Gastroesophageal sphincter (tissue), 4 donors: ENCODE measurements around the gene LRRC75A. TPM values are rescaled to one million over a fixed set of nuclear protein-coding genes. Genes with fewer than 3 reads are reported as not detected.
"Not testable (repeated sequence)": the region's sequence is repeated elsewhere in the genome, so short reads cannot be mapped to it uniquely, and the experiment has no call there.

Experiments used
- ATAC-seq: fragments of 150-250 bp; one replicate; pipeline ENCODE4 v1.9.1; 2016; ENCODE audit warnings: mild to moderate bottlenecking, moderate library complexity
- H3K27ac ChIP-seq, 4 donors: fragments of 200-600 bp; sonication (generic) in 3 of 4; 1 replicate in 3 of 4; 2 replicates in 1 of 4; pipeline ENCODE4 v1.5.1; 2016 to 2019
- H3K27me3 ChIP-seq: fragments of 200-600 bp; sonication (generic); one replicate; pipeline ENCODE4 v1.5.1; 2019
- H3K36me3 ChIP-seq, 2 donors: fragments of 200-600 bp; sonication (generic); one replicate each; pipeline ENCODE4 v1.5.1; 2019; ENCODE audit warnings: control low read depth in 1 of 2
- H3K4me1 ChIP-seq, 3 donors: fragments of 200-600 bp; sonication (generic); 1 replicate in 2 of 3; 2 replicates in 1 of 3; pipeline ENCODE4 v1.5.1; 2016 to 2019; ENCODE audit warnings: control low read depth in 2 of 3
- H3K4me3 ChIP-seq, 2 donors: fragments of 200-600 bp; sonication (generic); one replicate each; pipeline ENCODE4 v1.5.1; 2019; ENCODE audit warnings: mild to moderate bottlenecking in 1 of 2, moderate library complexity in 1 of 2
- H3K9me3 ChIP-seq, 3 donors: fragments of 200-600 bp; sonication (generic); one replicate each; pipeline ENCODE4 v1.5.1; 2017 to 2019; ENCODE audit warnings: control low read depth in 2 of 3
- EP300 ChIP-seq: sonication (generic); formaldehyde crosslinking; IDR thresholded peaks from one replicate; pipeline ENCODE4 v1.6.1; 2017; ENCODE audit warnings: antibody characterized with exemption, mild to moderate bottlenecking
- POLR2A ChIP-seq, 2 donors: fragments of 450-650 bp; IDR thresholded peaks; one replicate each; pipeline ENCODE4 v1.6.1; 2017; ENCODE audit warnings: antibody characterized with exemption in 2 of 2, mild to moderate bottlenecking in 2 of 2, moderate library complexity in 1 of 2
- POLR2AphosphoS5 ChIP-seq: sonication (generic); formaldehyde crosslinking; IDR thresholded peaks from one replicate; pipeline ENCODE4 v1.6.1; 2017; ENCODE audit warnings: antibody characterized with exemption
- WGBS, 2 donors: methylation state at CpG; one replicate each; pipeline ENCODE4 v1.1.5; 2018; ENCODE audit warnings: low coverage in 1 of 2; 5-methylcytosine and 5-hydroxymethylcytosine counted together
- total RNA-seq, 4 donors: library from RNA; depleted of rRNA; stranded (reverse); fragments of >200 nt; gene quantifications; one replicate each; pipeline ENCODE4 v1.1.0, GENCODE V29; 2016
- TF ChIP-seq, protein P1 (sequence below), 4 experiments: fragments of 200-600 bp in 2 of 4; fragments of 450-650 bp in 2 of 4; sonication (generic) in 1 of 4; IDR thresholded peaks; one replicate each; pipeline ENCODE4 v1.5.1; 2017 to 2019; ENCODE audit warnings: antibody characterized with exemption in 4 of 4, mild to moderate bottlenecking in 2 of 4, moderate library complexity in 2 of 4

LRRC75A gene
- total RNA-seq, 4 donors from 2014 or later, result 0.94 to 4.0 (median 2.3) TPM

DNA sequence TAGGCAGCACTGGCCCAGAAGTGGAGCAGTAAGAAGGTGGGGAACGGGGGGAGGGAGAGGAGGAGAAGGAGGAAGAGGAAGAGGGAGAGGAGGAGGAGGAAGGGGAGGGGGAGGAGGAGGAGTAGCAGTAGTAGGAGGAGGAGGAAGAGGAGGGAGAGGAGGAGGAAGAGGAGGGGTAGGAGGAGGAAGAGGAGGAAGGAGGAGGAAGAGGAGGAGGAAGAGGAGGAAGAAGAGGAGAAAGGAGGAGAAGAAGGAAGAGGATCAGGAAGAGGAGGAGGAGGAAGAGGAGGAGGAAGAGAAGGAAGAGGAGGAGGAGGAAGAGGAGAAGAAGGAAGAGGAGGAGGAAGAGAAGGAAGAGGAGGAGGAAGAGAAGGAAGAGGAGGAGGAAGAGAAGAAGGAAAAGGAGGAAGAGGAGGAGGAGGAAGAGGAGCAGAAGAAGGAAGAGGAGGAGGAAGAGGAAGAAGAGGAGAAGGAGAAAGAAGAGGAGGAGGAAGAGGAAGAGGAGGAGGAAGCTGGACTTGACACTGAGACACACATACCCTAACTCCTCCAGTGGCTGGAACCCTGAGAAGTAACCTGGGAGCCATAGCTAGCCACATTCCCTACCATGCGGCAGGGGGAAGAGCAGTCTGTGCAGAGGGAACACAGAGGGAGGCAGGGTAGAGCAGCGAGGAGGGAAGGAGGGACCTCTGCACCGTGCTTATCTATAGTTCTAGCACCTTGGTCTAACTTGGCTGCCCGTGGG lies 35.8 kb downstream of the LRRC75A start:
- H3K27me3 ChIP-seq, result no peaks in the 10 kb centered on the region
- 88% methylated on average over 3 of the region's 5 CpGs; no CpG with 5 or more reads in 1 of the 2 donors for WGBS, 2 donors
- peaks cover 0 to 30% of the 10 kb centered on the region in 2 donors for H3K36me3 ChIP-seq
- no peak overlapping the region for H3K4me3 ChIP-seq
- no peaks in the 10 kb centered on the region for H3K9me3 ChIP-seq
- peaks cover 0 to 10% (median 0%) of the 10 kb centered on the region in 3 donors for H3K4me1 ChIP-seq
- no peak overlapping the region for H3K27ac ChIP-seq
- ATAC-seq, result no peak
- TF ChIP-seq POLR2AphosphoS5 (no peak), EP300 (no peak), POLR2A (IDR thresholded peaks at IDR 0.05) (no peak)
- TF ChIP-seq, protein P1, sequence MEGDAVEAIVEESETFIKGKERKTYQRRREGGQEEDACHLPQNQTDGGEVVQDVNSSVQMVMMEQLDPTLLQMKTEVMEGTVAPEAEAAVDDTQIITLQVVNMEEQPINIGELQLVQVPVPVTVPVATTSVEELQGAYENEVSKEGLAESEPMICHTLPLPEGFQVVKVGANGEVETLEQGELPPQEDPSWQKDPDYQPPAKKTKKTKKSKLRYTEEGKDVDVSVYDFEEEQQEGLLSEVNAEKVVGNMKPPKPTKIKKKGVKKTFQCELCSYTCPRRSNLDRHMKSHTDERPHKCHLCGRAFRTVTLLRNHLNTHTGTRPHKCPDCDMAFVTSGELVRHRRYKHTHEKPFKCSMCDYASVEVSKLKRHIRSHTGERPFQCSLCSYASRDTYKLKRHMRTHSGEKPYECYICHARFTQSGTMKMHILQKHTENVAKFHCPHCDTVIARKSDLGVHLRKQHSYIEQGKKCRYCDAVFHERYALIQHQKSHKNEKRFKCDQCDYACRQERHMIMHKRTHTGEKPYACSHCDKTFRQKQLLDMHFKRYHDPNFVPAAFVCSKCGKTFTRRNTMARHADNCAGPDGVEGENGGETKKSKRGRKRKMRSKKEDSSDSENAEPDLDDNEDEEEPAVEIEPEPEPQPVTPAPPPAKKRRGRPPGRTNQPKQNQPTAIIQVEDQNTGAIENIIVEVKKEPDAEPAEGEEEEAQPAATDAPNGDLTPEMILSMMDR (IDR thresholded peaks at IDR 0.05), result no peak

DNA sequence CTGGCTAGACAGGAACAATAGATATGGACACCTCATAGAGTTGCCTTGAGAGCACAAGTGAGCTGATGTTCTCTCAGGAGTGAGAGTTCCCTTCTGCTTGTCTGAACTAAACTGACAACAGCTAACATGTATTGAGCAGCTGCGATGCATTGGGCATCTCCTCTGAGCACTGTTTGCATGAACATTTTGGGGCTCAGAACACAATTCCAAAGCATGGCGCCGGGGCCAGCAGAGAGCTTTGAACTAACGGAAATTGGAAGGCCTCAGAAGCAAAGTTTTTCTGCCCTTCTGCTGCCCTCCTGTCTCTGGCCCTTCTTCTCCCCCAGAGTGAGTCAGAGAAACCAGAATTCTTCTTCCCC lies 38.5 kb downstream of the LRRC75A start:
- Histone ChIP-seq H3K4me3 (no peak overlapping the region), H3K9me3 (no peaks in the 10 kb centered on the region), H3K4me1 (peaks cover 0 to 10% (median 0%) of the 10 kb centered on the region in 3 donors), H3K36me3 (peaks cover 0 to 25% of the 10 kb centered on the region in 2 donors), H3K27ac (no peak overlapping the region), H3K27me3 (no peaks in the 10 kb centered on the region)
- WGBS, 2 donors, result 68 to 72% methylated on average over 3 to 4 of the region's 4 CpGs
- no peak for ATAC-seq
- TF ChIP-seq POLR2A (IDR thresholded peaks at IDR 0.05), result no peak
- TF ChIP-seq EP300, result no peak
- no peak for TF ChIP-seq POLR2AphosphoS5

DNA sequence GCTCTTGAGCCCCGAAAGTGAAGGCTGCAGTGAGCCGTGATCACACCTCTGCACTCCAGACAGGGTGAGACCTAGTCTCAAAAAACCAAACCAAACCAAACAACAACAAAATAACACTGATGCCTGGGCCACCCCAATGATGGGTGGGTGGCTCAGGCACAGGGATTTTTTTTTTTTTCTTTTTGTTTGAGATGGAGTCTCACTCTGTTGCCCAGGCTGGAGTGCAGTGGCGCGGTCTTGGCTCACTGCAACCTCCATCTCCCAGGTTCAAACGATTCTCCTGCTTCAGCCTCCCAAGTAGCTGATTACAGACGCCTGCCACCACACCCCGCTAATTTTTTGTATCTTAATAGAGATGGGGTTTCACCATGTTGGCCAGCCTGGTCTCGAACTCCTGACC lies 39.7 kb downstream of the LRRC75A start:
- H3K36me3 ChIP-seq, result peaks cover 0 to 30% of the 10 kb centered on the region in 2 donors
- 75% methylated on average over 6 of the region's 8 CpGs; no CpG with 5 or more reads in 1 of the 2 donors for WGBS, 2 donors
- not testable (repeated sequence) for H3K27me3 ChIP-seq, H3K4me3 ChIP-seq, H3K27ac ChIP-seq, H3K9me3 ChIP-seq, ATAC-seq
- peaks cover 0 to 10% (median 0%) of the 10 kb centered on the region in 3 donors for H3K4me1 ChIP-seq

DNA sequence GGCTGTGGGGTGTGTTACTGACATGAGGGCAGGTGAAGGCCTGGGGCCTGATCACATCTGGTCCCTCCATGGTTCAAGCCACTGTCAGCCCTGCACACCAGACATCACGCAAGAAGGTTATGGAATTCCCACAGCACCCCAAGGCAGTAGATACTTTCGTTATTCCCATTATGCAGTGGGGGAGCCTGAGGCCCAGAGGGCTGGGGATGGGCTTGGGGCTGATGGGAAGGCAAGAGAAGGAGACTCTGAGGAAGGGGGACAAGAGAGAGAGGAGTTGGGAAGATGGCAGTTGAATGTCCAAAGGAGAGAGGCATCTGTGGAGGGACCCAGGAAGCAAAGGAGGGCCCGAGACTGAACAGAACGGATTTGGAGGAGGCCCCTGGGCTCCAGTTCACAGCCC lies 42.0 kb downstream of the LRRC75A start:
- TF ChIP-seq POLR2AphosphoS5 (no peak), EP300 (no peak), POLR2A (IDR thresholded peaks at IDR 0.05) (no peak)
- TF ChIP-seq, protein P1 (IDR thresholded peaks at IDR 0.05), result no peak
- ATAC-seq, result no peak
- no peak overlapping the region for H3K27ac ChIP-seq
- H3K9me3 ChIP-seq, result no peaks in the 10 kb centered on the region
- H3K4me1 ChIP-seq, result peaks cover 0 to 22% (median 3%) of the 10 kb centered on the region in 3 donors
- WGBS, 2 donors, result 93 to 100% methylated on average over 1 to 3 of the region's 4 CpGs
- peaks cover 0 to 36% of the 10 kb centered on the region in 2 donors for H3K36me3 ChIP-seq
- no peak overlapping the region for H3K4me3 ChIP-seq
- no peaks in the 10 kb centered on the region for H3K27me3 ChIP-seq

DNA sequence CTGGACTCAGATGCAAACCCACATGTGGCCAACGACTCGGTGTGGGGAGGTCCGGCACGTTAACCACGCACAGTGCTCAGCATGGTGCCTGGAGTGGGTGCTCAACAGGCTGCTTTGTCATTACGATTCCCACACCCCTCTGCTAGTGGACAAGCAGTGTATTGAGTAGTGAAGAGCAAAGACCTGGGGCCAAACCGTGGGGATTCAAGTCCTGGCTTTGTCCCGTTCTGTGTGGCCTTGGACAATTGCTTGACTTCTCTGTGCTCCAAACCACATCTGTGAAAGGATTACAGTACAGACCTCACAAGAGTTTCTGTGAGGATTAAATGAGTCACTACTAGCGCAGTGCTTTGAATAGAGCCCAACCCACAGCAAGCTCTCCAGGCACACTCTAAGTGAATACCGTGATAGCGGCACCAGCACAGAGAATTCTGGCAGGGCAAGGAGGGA lies 42.8 kb downstream of the LRRC75A start:
- H3K9me3 ChIP-seq, result no peaks in the 10 kb centered on the region
- TF ChIP-seq, protein P1 (IDR thresholded peaks at IDR 0.05), result no peak
- TF ChIP-seq POLR2A (IDR thresholded peaks at IDR 0.05) (no peak), POLR2AphosphoS5 (no peak), EP300 (no peak)
- ATAC-seq, result no peak
- peaks cover 0 to 29% (median 3%) of the 10 kb centered on the region in 3 donors for H3K4me1 ChIP-seq
- no peak overlapping the region for H3K27ac ChIP-seq
- no peak overlapping the region for H3K4me3 ChIP-seq
- no peaks in the 10 kb centered on the region for H3K27me3 ChIP-seq
- 80 to 82% methylated on average over 3 of the region's 11 CpGs for WGBS, 2 donors
- peaks cover 0 to 44% of the 10 kb centered on the region in 2 donors for H3K36me3 ChIP-seq

DNA sequence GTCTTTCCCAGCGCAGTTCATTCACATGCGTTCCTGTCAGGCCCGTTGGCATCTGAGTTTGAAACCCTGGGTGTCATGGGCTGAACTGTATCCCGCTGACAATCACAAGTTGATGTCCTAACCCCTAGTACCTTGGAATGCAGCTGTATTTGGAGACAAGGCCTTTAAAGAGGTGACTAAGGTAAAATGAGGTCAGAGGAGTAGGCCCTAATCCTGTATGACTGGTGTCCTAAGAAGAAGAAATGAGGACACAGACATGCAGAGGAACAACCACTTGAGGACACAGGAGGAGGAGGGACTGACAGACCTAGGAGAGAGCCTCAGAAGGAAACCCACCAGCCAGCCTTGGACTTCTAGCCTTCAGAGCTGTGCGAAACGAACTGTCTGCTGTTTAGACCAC lies 43.5 kb downstream of the LRRC75A start:
- TF ChIP-seq EP300 (no peak), POLR2AphosphoS5 (no peak), POLR2A (IDR thresholded peaks at IDR 0.05) (no peak)
- TF ChIP-seq, protein P1 (IDR thresholded peaks at IDR 0.05), result no peak
- ATAC-seq, result no peak
- Histone ChIP-seq H3K36me3 (peaks cover 0 to 51% of the 10 kb centered on the region in 2 donors), H3K27me3 (no peaks in the 10 kb centered on the region), H3K4me1 (peaks cover 0 to 32% (median 3%) of the 10 kb centered on the region in 3 donors), H3K27ac (no peak overlapping the region), H3K4me3 (no peak overlapping the region), H3K9me3 (no peaks in the 10 kb centered on the region)
- WGBS, 2 donors, result 80% methylated on average over 2 to 6 of the region's 6 CpGs
